Measurements from ENCODE around the gene MRPS2.

Gene MRPS2

DNA sequence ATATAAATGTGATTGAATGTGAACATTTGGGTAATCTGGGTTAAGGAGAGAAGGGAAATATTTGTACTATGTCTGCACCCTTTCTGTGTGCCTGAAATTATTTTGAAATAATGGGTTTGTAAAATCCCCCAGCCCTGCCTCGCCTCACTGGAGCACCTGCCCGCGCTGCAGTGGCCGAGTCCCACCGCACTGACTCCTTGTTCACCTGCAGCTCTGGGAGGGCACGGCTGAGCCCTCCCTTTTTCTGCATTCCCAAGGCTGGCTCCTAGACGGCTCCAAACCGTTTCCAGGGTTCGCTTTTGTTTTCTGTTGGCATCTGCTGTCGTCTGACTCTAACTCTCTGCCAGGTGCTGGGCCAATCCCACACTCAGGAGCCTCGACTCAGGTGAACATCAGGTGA is 38.5 kb upstream of the MRPS2 start:
- TF ChIP-seq CTCF (IDR thresholded peaks at IDR 0.05): no peak
- no peaks in the 10 kb centered on the region for H3K36me3 ChIP-seq
- H3K9me3 ChIP-seq: no peaks in the 10 kb centered on the region
- H3K4me1 ChIP-seq: no peaks in the 10 kb centered on the region
- no peak for DNase-seq
- peaks cover 0 to 3% of the 10 kb centered on the region in 2 donors for H3K27me3 ChIP-seq
- H3K4me3 ChIP-seq: no peak overlapping the region
- intact Hi-C loops (cut with DNase I; ENCODE audit: low total_unique reads): no loop called here
- H3K27ac ChIP-seq: no peak overlapping the region

DNA sequence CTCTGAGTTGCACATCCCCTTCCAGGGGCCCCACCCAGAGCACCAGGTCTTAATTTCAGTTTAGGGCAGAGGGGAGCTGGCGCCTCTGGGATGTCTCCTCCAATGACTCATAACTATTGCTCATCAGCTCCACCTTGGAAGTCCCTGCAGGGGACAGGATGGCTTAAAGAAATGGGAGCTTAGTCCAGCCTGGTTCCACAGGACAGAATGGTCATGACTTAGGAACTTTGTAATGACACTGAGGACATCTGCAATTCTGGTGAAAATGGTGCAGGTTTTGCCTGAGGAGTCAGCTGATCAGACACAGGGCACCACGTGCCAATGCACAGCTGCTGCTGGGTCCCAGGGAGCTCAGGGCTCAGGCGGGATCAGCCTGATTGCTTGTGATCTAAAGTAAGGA is 37.3 kb upstream of the MRPS2 start:
- intact Hi-C loops (cut with DNase I; ENCODE audit: low total_unique reads): no loop called here
- H3K4me1 ChIP-seq: no peaks in the 10 kb centered on the region
- no peaks in the 10 kb centered on the region for H3K9me3 ChIP-seq
- DNase-seq: no peak
- no peak overlapping the region for H3K27ac ChIP-seq
- H3K4me3 ChIP-seq: no peak overlapping the region
- H3K36me3 ChIP-seq: no peaks in the 10 kb centered on the region
- no peak for TF ChIP-seq CTCF (IDR thresholded peaks at IDR 0.05)
- H3K27me3 ChIP-seq: peaks cover 0 to 3% of the 10 kb centered on the region in 2 donors

DNA sequence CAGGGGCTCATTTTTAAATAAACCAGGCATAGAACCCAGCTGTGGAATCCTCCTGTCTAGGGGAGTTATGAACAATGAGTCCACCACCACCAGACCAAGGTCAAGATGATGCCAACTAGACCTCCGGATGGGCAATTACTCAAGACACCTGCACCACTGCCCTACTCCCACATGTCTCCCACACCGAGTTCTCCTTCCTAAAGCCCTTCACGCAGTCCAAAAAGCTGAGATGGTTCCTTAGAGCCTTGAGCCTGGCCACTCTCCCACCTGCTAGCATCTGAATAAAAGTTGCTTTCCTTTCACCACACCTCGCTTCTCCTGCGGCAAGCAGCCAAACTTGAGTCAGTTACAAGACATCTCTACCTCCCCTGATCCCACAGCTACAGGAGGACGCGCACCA is 36.3 kb upstream of the MRPS2 start:
- no peak for TF ChIP-seq CTCF (IDR thresholded peaks at IDR 0.05)
- H3K4me1 ChIP-seq: no peaks in the 10 kb centered on the region
- intact Hi-C loops (cut with DNase I; ENCODE audit: low total_unique reads): no loop called here

GRCh38 chr9:135468854-135469521 is 31.5 kb upstream of the MRPS2 start:
- H3K4me1 ChIP-seq: no peaks in the 10 kb centered on the region
- intact Hi-C loops (cut with DNase I; ENCODE audit: low total_unique reads): no loop called here
- H3K27me3 ChIP-seq: no peaks in the 10 kb centered on the region
- H3K4me3 ChIP-seq: no peak overlapping the region
- no peaks in the 10 kb centered on the region for H3K9me3 ChIP-seq
- no peak for DNase-seq
- H3K36me3 ChIP-seq: no peaks in the 10 kb centered on the region
- no peak for TF ChIP-seq CTCF (IDR thresholded peaks at IDR 0.05)
- no peak overlapping the region for H3K27ac ChIP-seq

More for the DNA sequence above, 36.3 kb upstream of the MRPS2 start:
- Histone ChIP-seq H3K27me3 (peaks cover 0 to 3% of the 10 kb centered on the region in 2 donors), H3K36me3 (no peaks in the 10 kb centered on the region), H3K4me3 (no peak overlapping the region), H3K9me3 (no peaks in the 10 kb centered on the region), H3K27ac (no peak overlapping the region)
- no peak for DNase-seq

DNA sequence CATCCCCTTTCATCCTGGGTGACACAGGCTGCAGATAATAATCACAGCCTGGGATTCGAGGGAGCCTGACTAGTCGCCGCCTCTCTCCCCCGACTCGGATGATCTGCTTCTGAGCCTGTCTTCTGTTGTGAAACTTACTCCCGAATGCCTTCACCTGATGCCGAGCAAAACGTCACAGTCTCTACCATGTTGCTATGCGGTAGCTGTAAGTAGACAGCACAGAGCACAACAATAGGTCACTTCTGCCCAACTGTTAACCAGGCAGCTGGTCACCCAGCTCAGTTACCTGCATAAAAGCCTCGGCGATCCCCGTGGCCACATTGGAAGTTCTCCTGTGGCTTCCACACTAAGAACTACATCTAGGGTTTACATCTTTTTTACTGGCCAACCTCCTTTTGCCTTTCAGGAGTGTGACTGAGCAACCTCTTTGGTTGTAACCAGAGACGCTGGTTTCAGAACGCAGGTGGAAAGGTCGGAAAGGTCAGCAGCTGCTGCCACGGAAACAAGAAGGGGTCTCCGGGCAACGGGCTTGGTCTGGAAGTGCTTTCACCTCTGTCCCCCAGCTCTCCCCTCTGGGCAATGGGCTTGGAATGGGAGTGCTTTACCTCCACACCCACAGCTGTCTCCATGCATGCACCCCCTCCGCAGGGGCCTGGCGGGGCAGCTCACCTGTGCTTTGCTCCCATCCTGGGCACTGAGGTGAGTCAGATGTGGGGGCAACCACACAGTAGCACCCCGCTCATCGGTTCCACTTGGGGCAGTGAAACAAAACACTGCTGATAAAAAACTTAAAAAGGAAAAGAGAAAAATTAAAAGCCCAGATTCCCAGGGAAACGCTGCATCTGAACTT is 28.5 kb upstream of the MRPS2 start:
- Histone ChIP-seq H3K27ac (no peak overlapping the region), H3K27me3 (no peaks in the 10 kb centered on the region), H3K4me1 (no peaks in the 10 kb centered on the region), H3K9me3 (no peaks in the 10 kb centered on the region), H3K36me3 (no peaks in the 10 kb centered on the region), H3K4me3 (no peak overlapping the region)
- no peak for TF ChIP-seq CTCF (IDR thresholded peaks at IDR 0.05)
- no peak for DNase-seq
- intact Hi-C loops (cut with DNase I; ENCODE audit: low total_unique reads): no loop called here
